GM23338 (cell line): ENCODE measurements around the gene MYH14.

Source experiments
- EZH2 ChIP-seq: fragments of 200-600 bp; sonication (generic); IDR thresholded peaks from one replicate; pipeline ENCODE4 v1.8.0; 2017; ENCODE audit warnings: antibody characterized with exemption, mild to moderate bottlenecking, low read depth; ENCODE audit not compliant: unreplicated experiment
- EZH2phosphoT487 ChIP-seq: fragments of 200-600 bp; sonication (generic); IDR thresholded peaks from one replicate; pipeline ENCODE4 v1.8.1; 2018; ENCODE audit warnings: antibody characterized with exemption; ENCODE audit not compliant: unreplicated experiment
- JUNB ChIP-seq: IDR thresholded peaks from one replicate; pipeline ENCODE4 v1.6.1; 2016; ENCODE audit warnings: antibody characterized with exemption; ENCODE audit not compliant: unreplicated experiment
- POLR2AphosphoS5 ChIP-seq: IDR thresholded peaks from 2 replicates; pipeline ENCODE4 v1.6.1; 2016; ENCODE audit warnings: antibody characterized with exemption, low read depth
- STAT1 ChIP-seq: IDR thresholded peaks from one replicate; pipeline ENCODE4 v1.6.1; 2016; ENCODE audit warnings: antibody characterized with exemption; ENCODE audit not compliant: unreplicated experiment
- TF ChIP-seq, protein P1 (sequence below), 2 experiments: fragments of 200-600 bp in 1 of 2; sonication (generic) in 1 of 2; conservative IDR thresholded peaks; 2 replicates each; pipeline versions ENCODE4 v1.5.1 to v1.6.1; 2016 to 2017; ENCODE audit warnings: antibody characterized with exemption in 2 of 2, low read depth in 2 of 2, mild to moderate bottlenecking in 2 of 2, moderate library complexity in 1 of 2
- TF ChIP-seq, protein P2 (sequence below): IDR thresholded peaks from 2 replicates; pipeline ENCODE4 v1.6.1; 2016; ENCODE audit warnings: antibody characterized with exemption
- TF ChIP-seq, protein P3 (sequence below): IDR thresholded peaks from one replicate; pipeline ENCODE4 v1.6.1; 2018; ENCODE audit warnings: antibody characterized with exemption; ENCODE audit not compliant: unreplicated experiment

DNA sequence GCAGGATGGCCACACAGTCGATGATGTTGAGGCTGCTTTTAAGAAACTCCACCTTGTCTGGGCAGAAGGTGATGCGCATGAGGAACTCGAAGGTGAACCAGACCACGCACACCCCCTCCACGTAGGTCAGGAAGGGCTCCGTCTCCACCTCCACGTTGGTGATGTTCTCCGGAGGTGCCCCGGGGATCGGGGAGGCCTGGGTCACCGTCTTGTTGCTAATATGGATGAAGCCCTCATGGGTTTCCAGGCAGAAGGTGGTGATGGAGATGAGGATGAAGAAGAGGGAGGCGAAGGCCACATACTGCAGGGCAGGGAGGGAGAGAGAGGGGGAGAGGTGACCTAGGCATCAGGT lies 120.3 kb downstream of the MYH14 start:
- TF ChIP-seq POLR2AphosphoS5 = no peak
- TF ChIP-seq, protein P1, sequence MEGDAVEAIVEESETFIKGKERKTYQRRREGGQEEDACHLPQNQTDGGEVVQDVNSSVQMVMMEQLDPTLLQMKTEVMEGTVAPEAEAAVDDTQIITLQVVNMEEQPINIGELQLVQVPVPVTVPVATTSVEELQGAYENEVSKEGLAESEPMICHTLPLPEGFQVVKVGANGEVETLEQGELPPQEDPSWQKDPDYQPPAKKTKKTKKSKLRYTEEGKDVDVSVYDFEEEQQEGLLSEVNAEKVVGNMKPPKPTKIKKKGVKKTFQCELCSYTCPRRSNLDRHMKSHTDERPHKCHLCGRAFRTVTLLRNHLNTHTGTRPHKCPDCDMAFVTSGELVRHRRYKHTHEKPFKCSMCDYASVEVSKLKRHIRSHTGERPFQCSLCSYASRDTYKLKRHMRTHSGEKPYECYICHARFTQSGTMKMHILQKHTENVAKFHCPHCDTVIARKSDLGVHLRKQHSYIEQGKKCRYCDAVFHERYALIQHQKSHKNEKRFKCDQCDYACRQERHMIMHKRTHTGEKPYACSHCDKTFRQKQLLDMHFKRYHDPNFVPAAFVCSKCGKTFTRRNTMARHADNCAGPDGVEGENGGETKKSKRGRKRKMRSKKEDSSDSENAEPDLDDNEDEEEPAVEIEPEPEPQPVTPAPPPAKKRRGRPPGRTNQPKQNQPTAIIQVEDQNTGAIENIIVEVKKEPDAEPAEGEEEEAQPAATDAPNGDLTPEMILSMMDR (conservative IDR thresholded peaks at IDR 0.05; ENCODE audit: low read depth in 2 of 2) = no peak
- TF ChIP-seq, protein P2, sequence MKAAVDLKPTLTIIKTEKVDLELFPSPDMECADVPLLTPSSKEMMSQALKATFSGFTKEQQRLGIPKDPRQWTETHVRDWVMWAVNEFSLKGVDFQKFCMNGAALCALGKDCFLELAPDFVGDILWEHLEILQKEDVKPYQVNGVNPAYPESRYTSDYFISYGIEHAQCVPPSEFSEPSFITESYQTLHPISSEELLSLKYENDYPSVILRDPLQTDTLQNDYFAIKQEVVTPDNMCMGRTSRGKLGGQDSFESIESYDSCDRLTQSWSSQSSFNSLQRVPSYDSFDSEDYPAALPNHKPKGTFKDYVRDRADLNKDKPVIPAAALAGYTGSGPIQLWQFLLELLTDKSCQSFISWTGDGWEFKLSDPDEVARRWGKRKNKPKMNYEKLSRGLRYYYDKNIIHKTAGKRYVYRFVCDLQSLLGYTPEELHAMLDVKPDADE = no peak
- TF ChIP-seq JUNB = no peak
- TF ChIP-seq EZH2 = no peak
- no peak for TF ChIP-seq STAT1
- TF ChIP-seq, protein P3, sequence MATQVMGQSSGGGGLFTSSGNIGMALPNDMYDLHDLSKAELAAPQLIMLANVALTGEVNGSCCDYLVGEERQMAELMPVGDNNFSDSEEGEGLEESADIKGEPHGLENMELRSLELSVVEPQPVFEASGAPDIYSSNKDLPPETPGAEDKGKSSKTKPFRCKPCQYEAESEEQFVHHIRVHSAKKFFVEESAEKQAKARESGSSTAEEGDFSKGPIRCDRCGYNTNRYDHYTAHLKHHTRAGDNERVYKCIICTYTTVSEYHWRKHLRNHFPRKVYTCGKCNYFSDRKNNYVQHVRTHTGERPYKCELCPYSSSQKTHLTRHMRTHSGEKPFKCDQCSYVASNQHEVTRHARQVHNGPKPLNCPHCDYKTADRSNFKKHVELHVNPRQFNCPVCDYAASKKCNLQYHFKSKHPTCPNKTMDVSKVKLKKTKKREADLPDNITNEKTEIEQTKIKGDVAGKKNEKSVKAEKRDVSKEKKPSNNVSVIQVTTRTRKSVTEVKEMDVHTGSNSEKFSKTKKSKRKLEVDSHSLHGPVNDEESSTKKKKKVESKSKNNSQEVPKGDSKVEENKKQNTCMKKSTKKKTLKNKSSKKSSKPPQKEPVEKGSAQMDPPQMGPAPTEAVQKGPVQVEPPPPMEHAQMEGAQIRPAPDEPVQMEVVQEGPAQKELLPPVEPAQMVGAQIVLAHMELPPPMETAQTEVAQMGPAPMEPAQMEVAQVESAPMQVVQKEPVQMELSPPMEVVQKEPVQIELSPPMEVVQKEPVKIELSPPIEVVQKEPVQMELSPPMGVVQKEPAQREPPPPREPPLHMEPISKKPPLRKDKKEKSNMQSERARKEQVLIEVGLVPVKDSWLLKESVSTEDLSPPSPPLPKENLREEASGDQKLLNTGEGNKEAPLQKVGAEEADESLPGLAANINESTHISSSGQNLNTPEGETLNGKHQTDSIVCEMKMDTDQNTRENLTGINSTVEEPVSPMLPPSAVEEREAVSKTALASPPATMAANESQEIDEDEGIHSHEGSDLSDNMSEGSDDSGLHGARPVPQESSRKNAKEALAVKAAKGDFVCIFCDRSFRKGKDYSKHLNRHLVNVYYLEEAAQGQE = no peak
- TF ChIP-seq EZH2phosphoT487 = no peak
